Superior temporal gyrus (tissue), 1 donor: ENCODE measurements around the gene RBM39.
A peak's percentile ranks its signal among the peaks of the same experiment; 100 is the strongest.

Source experiments
- DNase-seq: peaks from one replicate; pipeline ENCODE4 v3.0.0-alpha.2; 2016; ENCODE audit errors: extremely low spot score

Gene RBM39

GRCh38 chr20:35674921-35675320, 67.1 kb downstream of the RBM39 start:
- no peak for DNase-seq

GRCh38 chr20:35673884-35674283, 68.2 kb downstream of the RBM39 start:
- DNase-seq, result no peak

GRCh38 chr20:35669681-35670080, 72.4 kb downstream of the RBM39 start:
- no peak for DNase-seq

GRCh38 chr20:35669221-35669620, 72.8 kb downstream of the RBM39 start:
- no peak for DNase-seq

- DNase-seq, result no peak
Observed at GRCh38 chr20:35665949-35666288, 76.1 kb downstream of the RBM39 start.

GRCh38 chr20:35664466-35665206, 77.4 kb downstream of the RBM39 start, which contains the start of the genes CPNE1 and RBM12:
CPNE1 (minus strand) TSS chr20:35664900; CDS start chr20:35632923, 31,977 bp downstream.
RBM12 (minus strand) TSS chr20:35664900; CDS start chr20:35655322, 9,578 bp downstream.
- peak; percentile 97 for DNase-seq

- peak; percentile 29 for DNase-seq
Observed at GRCh38 chr20:35663516-35664465, 78.3 kb downstream of the RBM39 start.

GRCh38 chr20:35662551-35662950, 79.5 kb downstream of the RBM39 start:
- DNase-seq, result no peak

GRCh38 chr20:35661908-35662307, 80.2 kb downstream of the RBM39 start:
- DNase-seq, result no peak

- no peak for DNase-seq
Observed at GRCh38 chr20:35661053-35661452, 81.0 kb downstream of the RBM39 start.

GRCh38 chr20:35660122-35660937, 81.7 kb downstream of the RBM39 start:
- DNase-seq, result no peak

- no peak for DNase-seq
Observed at GRCh38 chr20:35657271-35657670, 84.8 kb downstream of the RBM39 start.

- DNase-seq, result no peak
Observed at GRCh38 chr20:35654415-35654814, 87.6 kb downstream of the RBM39 start.

GRCh38 chr20:35653893-35654292, 88.2 kb downstream of the RBM39 start:
- no peak for DNase-seq
